ENCODE results near the gene RGL1.

The RGL1 gene

GRCh38 chr1:183836598-183836997 is 31.7 kb downstream of the RGL1 start:
- peaks cover 29% of the 10 kb centered on the region for H3K4me1 ChIP-seq (ENCODE audit: control insufficient read depth, low read length)
- H3F3A ChIP-seq (ENCODE audit: control insufficient read depth, insufficient read depth): no peaks in the 10 kb centered on the region
- no peaks in the 10 kb centered on the region for H4K20me1 ChIP-seq (ENCODE audit: control insufficient read depth, insufficient read depth, low read depth, low read length)
- no peak overlapping the region for H3K27ac ChIP-seq (ENCODE audit: low read depth, low read length)
- no peaks in the 10 kb centered on the region for H3K9me3 ChIP-seq (ENCODE audit: control insufficient read depth, insufficient read depth, low read length)
- no peak for TF ChIP-seq EZH2phosphoT487 (IDR thresholded peaks at IDR 0.05; ENCODE audit: borderline replicate concordance, low read length)
- TF ChIP-seq CTCF (IDR thresholded peaks at IDR 0.05; ENCODE audit: low read depth, low read length, poor library complexity, severe bottlenecking): no peak
- no peak overlapping the region for H3K4me2 ChIP-seq (ENCODE audit: low read length)
- no peaks in the 10 kb centered on the region for H3K79me2 ChIP-seq (ENCODE audit: control insufficient read depth, low read length)
- H3K27me3 ChIP-seq (ENCODE audit: control insufficient read depth, low read length): no peaks in the 10 kb centered on the region
- no peaks in the 10 kb centered on the region for H3K9me2 ChIP-seq (replicated peaks; ENCODE audit: control insufficient read depth, low read length)
- H3K4me3 ChIP-seq (ENCODE audit: low read length): no peak overlapping the region
- no peaks in the 10 kb centered on the region for H3K36me3 ChIP-seq (ENCODE audit: control insufficient read depth, low read length)

GRCh38 chr1:183837062-183837461 is 32.1 kb downstream of the RGL1 start:
- Histone ChIP-seq H3F3A (ENCODE audit: control insufficient read depth, insufficient read depth) (no peaks in the 10 kb centered on the region), H3K4me1 (ENCODE audit: control insufficient read depth, low read length) (peaks cover 33% of the 10 kb centered on the region), H3K36me3 (ENCODE audit: control insufficient read depth, low read length) (no peaks in the 10 kb centered on the region), H4K20me1 (ENCODE audit: control insufficient read depth, insufficient read depth, low read depth, low read length) (no peaks in the 10 kb centered on the region), H3K9me2 (replicated peaks; ENCODE audit: control insufficient read depth, low read length) (no peaks in the 10 kb centered on the region), H3K79me2 (ENCODE audit: control insufficient read depth, low read length) (no peaks in the 10 kb centered on the region), H3K27me3 (ENCODE audit: control insufficient read depth, low read length) (no peaks in the 10 kb centered on the region), H3K9me3 (ENCODE audit: control insufficient read depth, insufficient read depth, low read length) (no peaks in the 10 kb centered on the region), H3K4me3 (ENCODE audit: low read length) (no peak overlapping the region), H3K4me2 (ENCODE audit: low read length) (no peak overlapping the region), H3K27ac (ENCODE audit: low read depth, low read length) (no peak overlapping the region)
- TF ChIP-seq EZH2phosphoT487 (IDR thresholded peaks at IDR 0.05; ENCODE audit: borderline replicate concordance, low read length): no peak
- TF ChIP-seq CTCF (IDR thresholded peaks at IDR 0.05; ENCODE audit: low read depth, low read length, poor library complexity, severe bottlenecking): no peak

- no peaks in the 10 kb centered on the region for H3K27me3 ChIP-seq (ENCODE audit: control insufficient read depth, low read length)
- no peaks in the 10 kb centered on the region for H3K9me2 ChIP-seq (replicated peaks; ENCODE audit: control insufficient read depth, low read length)
- no peaks in the 10 kb centered on the region for H3K79me2 ChIP-seq (ENCODE audit: control insufficient read depth, low read length)
- H3K36me3 ChIP-seq (ENCODE audit: control insufficient read depth, low read length): no peaks in the 10 kb centered on the region
- TF ChIP-seq EZH2phosphoT487 (IDR thresholded peaks at IDR 0.05; ENCODE audit: borderline replicate concordance, low read length) (no peak), CTCF (IDR thresholded peaks at IDR 0.05; ENCODE audit: low read depth, low read length, poor library complexity, severe bottlenecking) (no peak)
- no peaks in the 10 kb centered on the region for H3K9me3 ChIP-seq (ENCODE audit: control insufficient read depth, insufficient read depth, low read length)
- H3K4me2 ChIP-seq (ENCODE audit: low read length): no peak overlapping the region
- H3K4me1 ChIP-seq (ENCODE audit: control insufficient read depth, low read length): peaks cover 45% of the 10 kb centered on the region
- H3F3A ChIP-seq (ENCODE audit: control insufficient read depth, insufficient read depth): peaks cover 6% of the 10 kb centered on the region
- H4K20me1 ChIP-seq (ENCODE audit: control insufficient read depth, insufficient read depth, low read depth, low read length): no peaks in the 10 kb centered on the region
- no peak overlapping the region for H3K27ac ChIP-seq (ENCODE audit: low read depth, low read length)
- no peak overlapping the region for H3K4me3 ChIP-seq (ENCODE audit: low read length)
Observed at GRCh38 chr1:183838221-183838620, 33.3 kb downstream of the RGL1 start.

GRCh38 chr1:183840140-183840539 is 35.2 kb downstream of the RGL1 start:
- H3K4me1 ChIP-seq (ENCODE audit: control insufficient read depth, low read length): peaks cover 59% of the 10 kb centered on the region
- no peaks in the 10 kb centered on the region for H3K27me3 ChIP-seq (ENCODE audit: control insufficient read depth, low read length)
- no peak for TF ChIP-seq CTCF (IDR thresholded peaks at IDR 0.05; ENCODE audit: low read depth, low read length, poor library complexity, severe bottlenecking)
- no peak for TF ChIP-seq EZH2phosphoT487 (IDR thresholded peaks at IDR 0.05; ENCODE audit: borderline replicate concordance, low read length)
- H3F3A ChIP-seq (ENCODE audit: control insufficient read depth, insufficient read depth): peaks cover 20% of the 10 kb centered on the region
- no peaks in the 10 kb centered on the region for H4K20me1 ChIP-seq (ENCODE audit: control insufficient read depth, insufficient read depth, low read depth, low read length)
- H3K9me2 ChIP-seq (replicated peaks; ENCODE audit: control insufficient read depth, low read length): no peaks in the 10 kb centered on the region
- H3K9me3 ChIP-seq (ENCODE audit: control insufficient read depth, insufficient read depth, low read length): no peaks in the 10 kb centered on the region
- H3K79me2 ChIP-seq (ENCODE audit: control insufficient read depth, low read length): no peaks in the 10 kb centered on the region
- H3K4me3 ChIP-seq (ENCODE audit: low read length): no peak overlapping the region
- no peaks in the 10 kb centered on the region for H3K36me3 ChIP-seq (ENCODE audit: control insufficient read depth, low read length)
- H3K4me2 ChIP-seq (ENCODE audit: low read length): no peak overlapping the region
- H3K27ac ChIP-seq (ENCODE audit: low read depth, low read length): no peak overlapping the region

All from DOHH2 (cell line).